Spleen (tissue), 7 donors: Measurements from ENCODE around the gene LAYN.

Source experiments
- POLR2A ChIP-seq, 3 donors: fragments of 450-650 bp; IDR thresholded peaks; one replicate each; pipeline ENCODE4 v1.5.1; 2017; ENCODE audit warnings: antibody characterized with exemption in 3 of 3, mild to moderate bottlenecking in 1 of 3
- POLR2AphosphoS5 ChIP-seq, 3 donors: sonication (generic); formaldehyde crosslinking; IDR thresholded peaks; one replicate each; pipeline ENCODE4 v1.5.1; 2017; ENCODE audit warnings: antibody characterized with exemption in 3 of 3
- TF ChIP-seq, protein P1 (sequence below), 11 experiments: fragments of 200-600 bp in 7 of 11; fragments of 450-650 bp in 4 of 11; sonication (generic) in 4 of 11; IDR thresholded peaks in 8 of 11; conservative IDR thresholded peaks in 3 of 11; 1 replicate in 7 of 11; 2 replicates in 4 of 11; pipeline versions ENCODE4 v1.4.0 to v1.8.0; 2016 to 2021; ENCODE audit warnings: antibody characterized with exemption in 11 of 11, inconsistent platforms in 4 of 11, mild to moderate bottlenecking in 1 of 11
- donor health status: DM: no; HTN: no; CAD: no; lungs with moderate emphysema.
- donor health status: DM: no; HTN: no; CAD: no.
- donor health status: DM: no; HTN: no; CAD: no.

DNA sequence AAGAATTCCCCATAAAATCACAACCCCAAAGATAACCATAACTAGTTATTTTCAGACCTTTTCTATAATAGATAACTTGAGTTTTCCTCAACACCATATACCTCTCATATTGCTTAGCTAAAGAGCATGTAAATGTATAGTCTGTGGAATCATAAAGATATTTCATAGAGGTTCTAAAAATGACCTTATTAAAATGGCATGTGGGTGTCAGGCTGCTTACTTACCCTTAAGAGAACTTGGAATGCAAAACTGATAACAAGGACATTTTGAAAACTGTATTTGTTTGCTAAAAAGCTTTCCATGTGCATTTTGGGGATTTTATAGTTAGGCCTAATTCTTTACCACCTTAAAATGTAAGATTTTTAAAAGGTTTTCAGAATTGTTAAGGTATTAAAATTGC lies 66.5 kb downstream of the LAYN start:
- TF ChIP-seq, protein P1, sequence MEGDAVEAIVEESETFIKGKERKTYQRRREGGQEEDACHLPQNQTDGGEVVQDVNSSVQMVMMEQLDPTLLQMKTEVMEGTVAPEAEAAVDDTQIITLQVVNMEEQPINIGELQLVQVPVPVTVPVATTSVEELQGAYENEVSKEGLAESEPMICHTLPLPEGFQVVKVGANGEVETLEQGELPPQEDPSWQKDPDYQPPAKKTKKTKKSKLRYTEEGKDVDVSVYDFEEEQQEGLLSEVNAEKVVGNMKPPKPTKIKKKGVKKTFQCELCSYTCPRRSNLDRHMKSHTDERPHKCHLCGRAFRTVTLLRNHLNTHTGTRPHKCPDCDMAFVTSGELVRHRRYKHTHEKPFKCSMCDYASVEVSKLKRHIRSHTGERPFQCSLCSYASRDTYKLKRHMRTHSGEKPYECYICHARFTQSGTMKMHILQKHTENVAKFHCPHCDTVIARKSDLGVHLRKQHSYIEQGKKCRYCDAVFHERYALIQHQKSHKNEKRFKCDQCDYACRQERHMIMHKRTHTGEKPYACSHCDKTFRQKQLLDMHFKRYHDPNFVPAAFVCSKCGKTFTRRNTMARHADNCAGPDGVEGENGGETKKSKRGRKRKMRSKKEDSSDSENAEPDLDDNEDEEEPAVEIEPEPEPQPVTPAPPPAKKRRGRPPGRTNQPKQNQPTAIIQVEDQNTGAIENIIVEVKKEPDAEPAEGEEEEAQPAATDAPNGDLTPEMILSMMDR (IDR thresholded peaks at IDR 0.05 in 8 of 11, conservative IDR thresholded peaks at IDR 0.05 in 3 of 11): no peak
- TF ChIP-seq POLR2A (IDR thresholded peaks at IDR 0.05) (no peak), POLR2AphosphoS5 (IDR thresholded peaks at IDR 0.05) (no peak)
